Measurements from ENCODE around the gene MFAP3. TPM values are rescaled to one million over a fixed set of nuclear protein-coding genes. Genes with fewer than 3 reads are reported as not detected.

The MFAP3 gene
- total RNA-seq, 6 donors from 2014 or later: 6.4 to 34.5 (median 25.6) TPM

DNA sequence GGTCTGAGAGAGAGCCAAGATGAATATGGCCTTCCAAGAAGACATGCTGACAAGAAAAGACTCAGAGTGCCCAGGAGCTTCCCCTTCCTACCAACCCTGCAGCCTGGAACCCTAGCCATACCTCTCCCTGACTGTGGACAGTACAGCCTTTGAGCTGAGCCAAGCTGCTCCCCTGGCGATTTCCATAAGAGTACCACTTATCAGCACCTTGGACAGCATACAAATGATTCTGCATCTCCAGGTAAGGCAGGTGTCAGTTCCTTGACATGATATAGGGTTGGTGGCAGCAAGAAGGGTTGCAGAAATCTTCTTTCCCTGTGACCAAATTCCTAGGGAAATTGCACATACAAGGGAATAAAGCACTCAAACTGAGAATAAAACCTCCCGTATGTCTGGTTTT, 58.3 kb downstream of the MFAP3 start:
- Histone ChIP-seq H3K27ac (no peak overlapping the region), H3K9me3 (no peaks in the 10 kb centered on the region), H3K4me1 (no peaks in the 10 kb centered on the region), H3K4me3 (no peak overlapping the region), H3K36me3 (no peaks in the 10 kb centered on the region), H3K27me3 (no peaks in the 10 kb centered on the region)
- 66 to 78% methylated on average over 2 of the region's 2 CpGs for WGBS, 2 donors
- no peak for DNase-seq
- ATAC-seq (ENCODE audit: low FRiP score in 2 of 2): no peak
- TF ChIP-seq POLR2A (IDR thresholded peaks at IDR 0.05): no peak
- TF ChIP-seq, protein P1, sequence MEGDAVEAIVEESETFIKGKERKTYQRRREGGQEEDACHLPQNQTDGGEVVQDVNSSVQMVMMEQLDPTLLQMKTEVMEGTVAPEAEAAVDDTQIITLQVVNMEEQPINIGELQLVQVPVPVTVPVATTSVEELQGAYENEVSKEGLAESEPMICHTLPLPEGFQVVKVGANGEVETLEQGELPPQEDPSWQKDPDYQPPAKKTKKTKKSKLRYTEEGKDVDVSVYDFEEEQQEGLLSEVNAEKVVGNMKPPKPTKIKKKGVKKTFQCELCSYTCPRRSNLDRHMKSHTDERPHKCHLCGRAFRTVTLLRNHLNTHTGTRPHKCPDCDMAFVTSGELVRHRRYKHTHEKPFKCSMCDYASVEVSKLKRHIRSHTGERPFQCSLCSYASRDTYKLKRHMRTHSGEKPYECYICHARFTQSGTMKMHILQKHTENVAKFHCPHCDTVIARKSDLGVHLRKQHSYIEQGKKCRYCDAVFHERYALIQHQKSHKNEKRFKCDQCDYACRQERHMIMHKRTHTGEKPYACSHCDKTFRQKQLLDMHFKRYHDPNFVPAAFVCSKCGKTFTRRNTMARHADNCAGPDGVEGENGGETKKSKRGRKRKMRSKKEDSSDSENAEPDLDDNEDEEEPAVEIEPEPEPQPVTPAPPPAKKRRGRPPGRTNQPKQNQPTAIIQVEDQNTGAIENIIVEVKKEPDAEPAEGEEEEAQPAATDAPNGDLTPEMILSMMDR (IDR thresholded peaks at IDR 0.05): no peak
- TF ChIP-seq POLR2AphosphoS5 (IDR thresholded peaks at IDR 0.05): no peak

DNA sequence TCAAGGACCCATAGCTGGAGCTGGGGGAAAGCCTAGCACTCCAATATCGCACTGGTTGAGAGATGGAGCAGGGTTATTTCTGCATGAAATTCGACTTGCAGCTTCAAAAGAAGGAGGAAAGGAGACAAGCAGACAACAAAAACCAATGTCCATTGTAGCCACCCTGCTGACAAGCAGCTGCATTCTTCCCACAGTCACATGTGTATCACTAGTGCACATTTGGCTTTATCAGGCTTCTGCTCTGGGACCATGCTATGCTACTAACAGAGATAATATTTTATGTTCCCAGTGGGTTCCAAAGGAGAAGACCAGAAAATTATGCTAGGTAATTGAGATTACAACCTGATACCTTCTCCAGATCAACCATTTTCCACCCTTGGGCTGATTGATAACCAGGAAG, 59.7 kb downstream of the MFAP3 start:
- Histone ChIP-seq H3K36me3 (no peaks in the 10 kb centered on the region), H3K27me3 (no peaks in the 10 kb centered on the region), H3K4me3 (no peak overlapping the region), H3K27ac (no peak overlapping the region), H3K9me3 (no peaks in the 10 kb centered on the region), H3K4me1 (no peaks in the 10 kb centered on the region)
- DNase-seq: no peak
- ATAC-seq (ENCODE audit: low FRiP score in 2 of 2): no peak
- TF ChIP-seq EP300 (IDR thresholded peaks at IDR 0.05) (no peak), POLR2AphosphoS5 (IDR thresholded peaks at IDR 0.05) (no peak), POLR2A (IDR thresholded peaks at IDR 0.05) (no peak)
- TF ChIP-seq, protein P1 (IDR thresholded peaks at IDR 0.05): no peak
- 62 to 70% methylated on average over 2 of the region's 2 CpGs for WGBS, 2 donors

DNA sequence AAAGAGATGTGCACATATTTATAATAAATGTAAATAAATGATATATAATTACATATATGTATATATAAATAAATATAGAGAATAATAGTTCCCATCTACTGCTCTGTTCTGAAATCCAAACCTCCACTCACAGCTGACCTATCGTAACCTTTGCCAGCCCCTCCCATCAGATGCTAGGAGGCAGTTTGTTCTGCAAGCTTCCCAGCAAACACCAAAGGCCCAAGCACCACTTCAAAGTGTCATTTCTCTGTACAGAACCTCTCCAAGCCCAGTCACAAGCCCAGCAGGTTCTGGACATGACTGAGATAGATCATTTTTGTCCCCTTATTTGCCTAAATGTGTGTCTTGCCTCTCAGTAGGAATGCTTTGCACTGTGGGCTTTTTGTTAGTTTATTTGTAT, 62.4 kb downstream of the MFAP3 start:
- no peak overlapping the region for H3K27ac ChIP-seq

DNA sequence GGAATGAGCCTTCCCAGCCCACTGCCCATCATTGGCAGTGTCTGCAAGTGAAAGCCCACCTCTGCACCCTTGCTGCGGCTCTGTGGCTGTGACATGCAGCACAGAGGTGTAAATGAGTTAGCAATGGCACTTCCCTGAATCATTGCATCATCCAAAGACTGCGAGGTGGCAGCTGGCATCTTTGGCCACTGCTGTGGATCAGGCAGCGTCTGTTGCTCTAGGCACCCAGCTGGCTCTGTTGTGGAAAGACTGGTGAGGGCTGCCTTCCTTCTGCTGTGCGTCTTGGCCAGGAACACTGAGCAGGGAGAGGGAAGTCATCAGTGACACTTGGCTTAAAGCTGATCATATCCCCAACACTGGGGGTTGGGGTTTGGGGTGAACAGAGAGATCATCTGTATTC, 64.5 kb downstream of the MFAP3 start:
- Histone ChIP-seq H3K4me3 (no peak overlapping the region), H3K27me3 (no peaks in the 10 kb centered on the region), H3K27ac (no peak overlapping the region), H3K4me1 (no peaks in the 10 kb centered on the region), H3K36me3 (no peaks in the 10 kb centered on the region), H3K9me3 (no peaks in the 10 kb centered on the region)
- ATAC-seq (ENCODE audit: low FRiP score in 2 of 2) (no peak), DNase-seq (no peak)
- WGBS, 2 donors: 63 to 70% methylated on average over 1 to 4 of the region's 4 CpGs
- TF ChIP-seq, protein P1 (IDR thresholded peaks at IDR 0.05): no peak
- TF ChIP-seq EP300 (IDR thresholded peaks at IDR 0.05) (no peak), POLR2AphosphoS5 (IDR thresholded peaks at IDR 0.05) (no peak), POLR2A (IDR thresholded peaks at IDR 0.05) (no peak)

More for the DNA sequence above, 62.4 kb downstream of the MFAP3 start:
- Histone ChIP-seq H3K4me1 (no peaks in the 10 kb centered on the region), H3K9me3 (no peaks in the 10 kb centered on the region), H3K36me3 (no peaks in the 10 kb centered on the region), H3K4me3 (no peak overlapping the region), H3K27me3 (no peaks in the 10 kb centered on the region)
- DNase-seq (no peak), ATAC-seq (ENCODE audit: low FRiP score in 2 of 2) (no peak)
- TF ChIP-seq, protein P1 (IDR thresholded peaks at IDR 0.05): no peak
- TF ChIP-seq POLR2AphosphoS5 (IDR thresholded peaks at IDR 0.05) (no peak), POLR2A (IDR thresholded peaks at IDR 0.05) (no peak), EP300 (IDR thresholded peaks at IDR 0.05) (no peak)
- WGBS, 2 donors: 83 to 95% methylated on average over 1 of the region's 1 CpG

Other genes starting within 250 kb of the MFAP3 start
- gene FAM114A2, start 57 bp upstream of the MFAP3 start, total RNA-seq: 10 to 100 TPM; 10.5 to 45.3 (median 17.1) TPM
- 100 to 1,000 TPM in 1 of 6 donors, 10 to 100 TPM in 5; 38.6 to 118 (median 66.4) TPM for gene GALNT10, start 151.8 kb downstream of the MFAP3 start, total RNA-seq

All from upper lobe of left lung (tissue), 6 donors.